HG03064 (cell line): ENCODE results near the gene SAE1.
"Not testable (repeated sequence)": the region's sequence is repeated elsewhere in the genome, so short reads cannot be mapped to it uniquely, and the experiment has no call there.

Experiments used
- ATAC-seq: cut with Tn5 transposase; IDR thresholded peaks from one replicate; pipeline ENCODE4 v1.9.1; 2021; ENCODE audit warnings: low read depth; ENCODE audit not compliant: unreplicated experiment

SAE1 gene

DNA sequence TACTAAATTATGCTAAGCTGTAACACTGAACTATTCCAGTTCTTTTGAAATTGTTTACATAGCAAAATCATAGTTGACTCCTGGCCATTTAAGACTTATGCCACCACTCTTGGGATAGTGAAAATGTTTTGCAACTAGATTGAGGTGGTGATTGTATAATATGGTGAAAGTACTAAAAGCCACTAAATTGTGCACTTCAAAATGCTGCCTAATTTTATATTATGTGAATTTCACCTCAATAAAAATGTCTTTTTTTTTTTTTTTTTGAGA lies 5.0 kb upstream of the SAE1 start:
- no peak for ATAC-seq

DNA sequence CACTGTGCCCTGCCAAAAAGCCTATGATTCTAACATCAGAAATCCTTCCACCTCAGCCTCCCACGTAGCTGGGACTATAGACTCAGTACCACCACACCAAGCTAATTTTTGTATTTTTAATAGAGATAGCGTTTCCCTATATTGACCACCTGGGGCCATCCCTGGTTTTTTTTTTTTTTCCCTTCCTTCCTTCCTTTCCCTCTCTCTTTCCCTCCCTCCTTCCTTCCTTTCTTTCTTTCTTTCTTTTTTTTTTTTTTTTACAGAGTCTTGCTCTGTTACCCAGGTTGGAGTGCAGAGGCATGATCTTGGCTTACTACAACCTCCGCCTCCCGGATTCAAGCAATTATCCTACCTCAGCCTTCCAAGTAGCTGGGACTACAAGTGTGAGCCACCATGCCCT lies 1.1 kb upstream of the SAE1 start:
- no peak for ATAC-seq

DNA sequence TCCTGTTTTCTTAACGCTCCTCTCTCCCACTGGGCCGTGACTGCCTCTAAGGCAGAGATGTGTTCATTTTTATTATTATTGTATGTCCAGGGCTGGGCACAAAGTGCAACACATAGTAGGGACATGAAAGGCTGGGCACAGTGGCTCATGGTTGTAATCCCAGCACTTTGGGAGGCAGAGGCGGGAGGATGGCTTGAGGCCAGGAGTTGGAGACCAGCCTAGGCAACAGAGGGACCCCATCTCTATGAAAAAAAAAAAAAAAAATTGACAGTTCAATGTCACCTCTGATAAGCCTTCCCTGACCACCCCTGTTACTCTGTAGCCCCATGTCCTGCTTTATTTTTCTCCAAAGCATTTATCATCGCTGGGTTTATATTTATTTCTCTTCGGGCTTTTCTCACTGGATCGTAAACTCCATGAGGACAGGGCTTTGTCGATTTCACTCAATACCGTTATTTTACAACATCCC lies 481 bp upstream of the SAE1 start:
- no peak for ATAC-seq

DNA sequence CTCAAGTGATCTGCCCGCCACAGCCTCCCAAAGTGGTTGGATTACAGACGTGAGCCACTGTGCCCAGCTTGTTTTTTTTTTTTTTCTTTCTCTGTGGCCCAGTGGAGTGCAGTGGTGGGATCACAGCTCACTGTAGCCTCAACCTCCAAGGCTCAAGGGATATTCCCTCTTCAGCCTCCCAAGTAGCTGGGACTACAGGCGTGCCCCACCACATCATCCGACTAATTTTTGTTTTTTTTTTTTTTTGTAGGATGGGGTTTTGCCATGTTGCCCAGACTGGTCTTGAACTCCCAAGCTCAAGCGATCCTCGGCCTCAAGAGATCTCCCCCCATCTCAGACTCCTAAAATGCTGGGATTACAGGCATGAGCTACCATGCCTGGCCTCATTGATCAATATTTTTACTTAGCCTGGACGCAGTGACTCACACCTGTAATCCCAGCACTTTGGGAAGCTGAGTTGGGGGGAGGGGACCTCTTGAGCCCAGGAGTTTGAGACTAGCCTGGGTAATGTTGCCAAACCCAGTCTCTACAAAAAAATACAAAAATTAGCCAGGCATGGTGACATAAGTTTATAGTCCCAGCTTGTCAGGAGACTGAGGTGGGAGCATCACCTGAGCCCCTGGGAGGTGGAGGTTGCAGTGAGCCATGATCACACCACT lies 1.7 kb downstream of the SAE1 start:
- ATAC-seq: no peak

DNA sequence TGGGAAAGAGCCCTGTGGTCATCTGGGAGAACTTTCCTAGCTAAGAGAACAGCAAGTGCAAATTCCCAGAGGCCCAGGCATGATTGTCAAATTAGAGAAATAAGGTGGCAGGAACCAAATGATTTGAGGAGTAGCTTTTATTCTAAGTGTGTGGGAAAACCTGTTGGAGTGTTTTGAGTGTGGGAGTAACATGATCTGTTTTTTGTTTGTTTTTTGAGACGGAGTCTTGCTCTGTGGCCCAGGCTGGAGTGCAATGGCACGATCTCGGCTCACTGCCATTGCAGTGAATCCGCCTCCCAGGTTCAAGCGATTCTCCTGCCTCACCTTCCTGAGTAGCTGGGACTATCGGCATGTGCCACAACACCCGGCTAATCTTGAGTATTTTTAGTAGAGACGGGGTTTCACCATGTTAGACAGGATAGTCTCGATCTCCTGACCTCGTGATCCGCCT lies 2.4 kb downstream of the SAE1 start:
- no peak for ATAC-seq

DNA sequence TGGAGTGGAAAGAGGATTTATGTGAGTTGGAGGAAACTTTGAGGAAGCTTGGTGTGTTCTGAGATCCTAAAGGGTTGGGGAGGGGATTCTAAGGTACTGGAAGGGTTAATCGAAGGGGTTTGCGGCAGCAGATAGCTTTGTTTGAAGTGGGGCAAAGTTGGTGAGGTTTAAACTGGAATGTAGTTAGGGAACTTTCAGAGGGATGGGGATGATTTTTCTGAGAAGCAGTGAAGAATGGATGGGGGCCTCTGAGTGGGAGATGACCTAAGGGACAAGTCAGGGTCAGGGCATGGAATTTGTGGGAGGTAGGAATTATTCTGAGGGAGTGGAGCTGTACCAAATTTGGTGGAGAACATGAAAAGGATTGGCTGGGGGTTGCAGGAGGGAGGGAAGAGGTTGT lies 3.9 kb downstream of the SAE1 start:
- ATAC-seq: no peak

DNA sequence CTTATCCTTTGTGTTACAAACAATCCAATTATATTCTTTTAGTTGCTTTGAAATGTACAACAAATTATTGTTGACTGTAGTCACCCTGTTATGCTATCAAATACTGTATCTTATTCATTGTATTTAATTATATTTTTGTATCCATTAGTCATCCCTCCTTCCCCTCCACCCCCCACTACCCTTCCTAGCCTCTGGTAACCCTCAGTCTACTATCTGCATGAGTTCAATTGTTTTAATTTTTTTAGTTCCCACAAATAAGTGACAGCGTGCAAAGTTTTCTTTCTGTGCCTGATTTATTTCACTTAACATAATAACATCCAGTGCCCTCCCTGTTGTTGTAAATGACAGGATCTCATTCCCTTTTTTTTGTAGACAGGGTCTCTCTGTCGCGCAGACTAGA lies 4.5 kb downstream of the SAE1 start:
- no peak for ATAC-seq

DNA sequence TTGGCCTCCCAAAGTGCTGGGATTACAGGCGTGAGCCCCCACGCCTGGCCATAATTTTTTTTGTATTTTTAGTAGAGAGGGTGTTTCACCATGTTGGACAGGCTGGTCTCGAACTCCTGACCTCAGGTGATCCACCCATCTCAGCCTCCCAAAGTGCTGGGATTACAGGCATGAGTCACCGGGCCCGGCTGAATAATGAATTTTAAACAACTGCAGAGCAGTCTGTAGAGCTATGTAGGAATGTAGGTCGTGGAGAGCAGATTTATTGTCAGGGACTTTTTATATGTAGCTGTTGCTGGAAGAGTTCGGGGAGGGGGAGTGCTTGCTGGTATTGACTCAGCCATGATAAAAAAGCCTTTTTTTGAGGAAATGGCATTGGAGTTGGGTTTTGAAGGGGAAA lies 10.6 kb downstream of the SAE1 start:
- ATAC-seq: not testable (repeated sequence)

DNA sequence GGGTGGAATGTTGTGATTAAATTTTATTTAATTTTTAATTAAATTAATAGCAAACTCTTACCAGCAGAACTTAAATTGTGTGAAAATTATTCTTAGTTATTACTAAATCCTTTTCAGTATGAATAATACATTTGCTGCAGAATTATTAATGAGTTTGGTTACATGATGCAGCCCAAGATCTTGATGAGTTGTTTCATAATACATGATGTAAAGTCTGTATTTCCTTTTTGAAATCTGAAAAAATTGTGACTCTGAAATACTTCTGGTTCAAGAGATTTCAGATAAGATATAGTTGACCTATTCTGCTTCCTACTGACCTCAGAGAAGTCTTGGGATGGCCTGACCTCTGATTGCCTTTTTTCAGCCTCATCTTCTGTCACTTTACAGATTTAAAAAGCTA lies 11.1 kb downstream of the SAE1 start:
- no peak for ATAC-seq

DNA sequence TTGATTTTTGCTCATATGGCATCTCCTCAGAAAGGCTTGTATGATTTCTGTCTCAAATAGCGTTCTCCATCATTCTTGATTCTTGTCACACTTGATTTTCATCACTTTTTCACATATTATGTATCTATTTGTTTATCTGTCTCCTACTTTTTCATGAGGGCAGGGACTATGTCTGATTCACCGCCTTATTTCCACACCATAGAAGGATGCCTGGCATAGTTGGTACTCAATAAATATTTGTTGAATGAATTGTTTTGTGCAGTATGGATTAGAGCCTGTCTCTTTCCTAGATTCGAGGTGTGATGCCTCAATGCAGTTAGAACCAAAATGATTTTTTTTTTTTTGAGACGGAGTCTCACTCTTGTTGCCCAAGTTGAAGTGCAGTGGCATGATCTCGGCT lies 12.1 kb downstream of the SAE1 start:
- ATAC-seq: no peak

DNA sequence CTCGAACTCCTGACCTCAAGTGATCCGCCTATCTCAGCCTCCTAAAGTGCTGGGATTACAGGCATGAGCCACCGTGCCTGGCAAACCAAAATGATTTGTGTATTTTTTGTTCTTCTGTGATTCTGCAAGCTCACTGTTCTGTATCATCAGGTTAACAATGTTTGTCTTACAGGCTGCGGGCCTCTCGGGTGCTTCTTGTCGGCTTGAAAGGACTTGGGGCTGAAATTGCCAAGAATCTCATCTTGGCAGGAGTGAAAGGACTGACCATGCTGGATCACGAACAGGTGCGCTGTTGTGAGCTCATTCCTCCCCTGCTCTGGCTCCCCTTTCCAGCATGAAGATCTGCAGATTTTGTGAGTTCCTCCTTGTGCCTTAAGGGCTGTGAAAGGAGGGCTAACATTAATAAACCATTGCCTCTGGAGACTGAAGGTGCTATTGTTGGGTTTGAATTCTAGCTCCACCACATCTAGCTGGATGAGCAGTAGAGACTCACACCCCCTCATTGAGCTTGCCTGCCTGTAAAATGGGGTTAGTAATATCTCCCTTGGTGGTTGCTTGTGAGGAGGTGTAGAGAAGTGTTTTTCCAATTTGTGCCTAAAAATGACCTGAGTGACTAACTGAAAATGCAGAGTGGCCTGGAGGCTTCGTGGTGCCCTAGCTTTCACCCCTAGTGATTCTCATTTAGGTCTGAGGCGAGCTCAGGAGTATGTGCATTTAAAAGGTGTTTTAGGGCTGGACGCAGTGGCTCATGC lies 12.9 kb downstream of the SAE1 start:
- no peak for ATAC-seq

DNA sequence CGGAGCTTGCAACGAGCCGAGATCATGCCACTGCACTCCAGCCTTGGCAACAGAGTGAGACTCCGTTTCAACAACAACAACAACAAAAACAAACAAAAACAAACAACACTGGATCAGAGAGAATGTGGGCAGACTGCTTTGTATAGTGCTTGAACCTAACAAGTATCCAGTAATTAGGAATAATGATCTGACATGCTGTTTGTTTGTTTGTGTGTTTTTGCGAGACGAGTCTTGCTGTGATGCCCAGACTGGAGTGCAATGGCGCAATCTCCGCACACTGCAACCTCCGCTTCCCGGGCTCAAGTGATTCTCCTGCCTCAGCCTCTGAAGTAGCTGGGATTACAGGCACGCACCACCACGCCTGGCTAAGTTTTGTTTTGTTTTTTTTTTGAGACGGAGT lies 14.0 kb downstream of the SAE1 start:
- ATAC-seq: no peak

DNA sequence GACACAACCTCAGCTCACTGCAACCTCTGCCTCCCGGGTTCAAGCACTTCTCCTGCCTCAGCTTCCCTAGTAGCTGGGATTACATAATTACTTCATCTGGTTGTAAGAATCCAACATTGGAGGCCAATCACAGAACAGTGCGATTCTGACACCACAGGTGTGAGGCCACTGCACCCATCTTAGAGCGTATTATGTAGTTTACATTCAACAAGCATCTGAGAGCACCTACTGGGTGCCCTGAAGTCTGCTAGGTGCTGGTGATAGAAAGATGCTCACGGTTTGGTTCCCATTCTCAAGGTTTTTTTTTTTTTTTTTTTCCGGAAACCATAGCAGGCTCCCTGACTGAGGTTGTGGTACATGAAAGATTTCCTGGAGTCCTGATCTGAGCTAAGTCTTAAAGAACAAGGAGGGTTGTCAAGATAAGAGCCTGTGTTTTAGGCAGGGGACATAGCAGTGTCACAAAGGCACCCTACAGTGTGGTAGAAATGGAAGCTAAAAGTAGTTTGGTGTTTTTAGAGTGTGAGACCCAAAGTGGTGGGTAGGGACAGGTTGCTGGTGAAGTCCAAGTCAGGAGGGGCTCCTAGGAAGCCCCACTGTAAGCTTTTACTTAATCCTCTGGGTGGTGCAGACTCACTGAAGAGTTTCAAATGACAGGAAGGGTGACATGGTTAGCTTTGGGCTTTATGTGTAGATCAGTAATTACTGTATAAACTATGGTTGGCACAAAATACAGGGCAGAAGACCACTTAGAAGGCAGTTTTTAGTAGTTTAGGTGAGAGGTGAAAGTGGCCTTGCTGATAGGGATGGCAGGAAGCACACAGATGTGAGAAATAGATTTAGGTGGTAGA lies 15.2 kb downstream of the SAE1 start:
- ATAC-seq: no peak

DNA sequence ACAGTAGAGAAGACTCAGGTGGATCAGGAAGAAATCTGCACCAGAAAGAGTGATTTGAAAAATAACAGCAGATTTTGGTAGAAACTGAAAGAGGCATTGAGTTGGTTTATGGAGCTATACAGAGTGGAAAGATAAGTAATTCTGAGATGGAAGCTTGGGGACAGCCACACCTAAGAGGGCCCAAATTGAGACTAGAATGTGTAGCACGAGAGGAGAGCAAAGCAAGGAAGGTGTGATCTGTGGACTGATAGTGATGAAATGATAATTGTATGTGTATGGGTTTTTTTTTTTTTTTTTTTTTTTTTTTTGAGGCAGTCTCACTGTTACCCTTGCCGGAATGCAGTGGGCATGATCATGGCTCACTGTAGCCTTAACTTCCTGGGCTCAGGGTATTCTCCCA lies 16.3 kb downstream of the SAE1 start:
- no peak for ATAC-seq

DNA sequence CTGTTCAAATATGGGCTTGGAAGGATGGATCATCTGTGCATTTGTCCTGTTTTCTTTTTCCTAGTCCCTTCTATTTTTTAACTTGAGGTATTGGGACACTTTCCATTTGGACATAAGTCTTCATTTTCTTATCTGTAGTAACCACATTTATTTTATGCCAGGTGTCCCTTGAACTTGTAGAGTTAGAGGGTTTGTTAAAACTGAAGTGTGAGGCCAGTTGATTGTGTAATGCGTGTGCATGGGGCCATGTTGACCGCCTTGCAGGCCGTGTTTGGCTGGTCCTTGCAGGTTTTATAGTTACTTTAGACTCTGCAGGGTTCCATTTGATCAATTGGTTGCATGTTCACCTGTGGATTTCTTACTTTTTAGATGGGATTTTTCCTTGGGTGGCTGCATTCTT lies 21.0 kb downstream of the SAE1 start:
- ATAC-seq: no peak

DNA sequence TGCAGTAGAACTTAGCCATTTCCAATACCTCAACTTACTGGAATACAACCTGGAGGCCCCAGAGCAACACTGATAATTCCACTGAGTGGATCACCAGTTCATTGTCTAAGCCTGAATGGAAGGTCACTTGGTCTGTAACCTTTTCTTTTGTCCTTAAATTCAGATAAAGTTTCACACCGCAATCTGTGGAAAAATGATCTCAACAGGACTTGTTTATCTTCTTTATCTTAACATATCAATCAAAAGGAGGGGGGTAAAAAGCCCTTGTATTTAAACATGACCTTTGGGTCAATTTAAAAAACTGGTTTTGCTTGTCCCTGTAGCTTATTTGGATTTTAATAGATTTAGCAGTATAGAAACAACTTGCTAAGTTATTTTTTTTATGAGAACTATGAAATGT lies 21.6 kb downstream of the SAE1 start:
- ATAC-seq: no peak

DNA sequence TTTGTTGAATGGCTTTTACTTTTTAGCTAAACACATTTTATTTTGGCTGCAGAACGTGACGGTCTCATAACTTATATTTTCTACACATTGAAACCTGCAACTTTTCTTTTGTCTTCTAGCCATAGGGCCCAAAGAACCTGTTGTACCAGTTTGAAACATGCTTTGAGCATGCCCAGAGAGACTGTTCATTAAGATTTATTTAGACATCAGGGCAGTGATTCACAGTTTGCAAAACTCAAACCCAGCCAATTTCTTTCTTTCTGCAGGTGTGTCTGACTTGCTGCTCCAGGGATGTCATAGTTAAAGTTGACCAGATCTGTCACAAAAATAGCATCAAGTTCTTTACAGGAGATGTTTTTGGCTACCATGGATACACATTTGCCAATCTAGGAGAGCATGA lies 22.0 kb downstream of the SAE1 start:
- ATAC-seq: no peak

DNA sequence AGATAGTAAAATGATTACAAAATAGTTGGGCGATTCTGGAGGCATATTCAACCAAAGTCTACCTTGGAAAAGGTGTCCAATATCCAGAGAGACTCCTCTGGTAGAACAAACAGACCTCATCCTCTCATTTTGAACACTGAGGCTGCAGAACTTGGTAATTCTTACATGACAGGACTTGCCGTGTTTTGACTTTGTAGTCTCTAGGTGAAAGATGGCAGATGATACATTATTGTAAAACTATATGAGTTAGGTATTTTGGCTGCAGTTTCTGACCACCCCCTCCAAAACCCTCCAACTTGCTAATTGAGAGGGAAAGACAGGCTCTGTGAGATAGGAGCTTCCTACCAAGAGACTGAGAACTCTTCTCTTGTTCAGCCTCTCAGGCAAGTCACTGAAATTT lies 22.6 kb downstream of the SAE1 start:
- no peak for ATAC-seq

DNA sequence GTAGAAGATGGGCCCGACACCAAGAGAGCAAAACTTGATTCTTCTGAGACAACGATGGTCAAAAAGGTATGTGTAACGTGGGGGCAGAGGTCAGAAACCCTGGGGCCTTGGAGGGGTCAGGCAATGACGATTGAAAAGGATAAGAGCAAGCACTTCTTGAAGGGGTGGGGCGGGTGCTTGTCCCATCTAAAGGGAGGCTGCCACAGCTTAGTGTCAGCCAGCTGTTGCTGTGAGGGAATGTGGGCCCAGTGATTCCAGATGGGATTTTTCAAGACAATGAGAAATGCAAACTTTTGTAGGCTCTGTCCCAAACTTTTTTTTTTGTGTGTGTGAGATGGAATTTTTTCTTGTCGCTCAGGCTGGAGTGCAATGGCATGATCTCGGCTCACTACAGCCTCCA lies 24.5 kb downstream of the SAE1 start:
- no peak for ATAC-seq

DNA sequence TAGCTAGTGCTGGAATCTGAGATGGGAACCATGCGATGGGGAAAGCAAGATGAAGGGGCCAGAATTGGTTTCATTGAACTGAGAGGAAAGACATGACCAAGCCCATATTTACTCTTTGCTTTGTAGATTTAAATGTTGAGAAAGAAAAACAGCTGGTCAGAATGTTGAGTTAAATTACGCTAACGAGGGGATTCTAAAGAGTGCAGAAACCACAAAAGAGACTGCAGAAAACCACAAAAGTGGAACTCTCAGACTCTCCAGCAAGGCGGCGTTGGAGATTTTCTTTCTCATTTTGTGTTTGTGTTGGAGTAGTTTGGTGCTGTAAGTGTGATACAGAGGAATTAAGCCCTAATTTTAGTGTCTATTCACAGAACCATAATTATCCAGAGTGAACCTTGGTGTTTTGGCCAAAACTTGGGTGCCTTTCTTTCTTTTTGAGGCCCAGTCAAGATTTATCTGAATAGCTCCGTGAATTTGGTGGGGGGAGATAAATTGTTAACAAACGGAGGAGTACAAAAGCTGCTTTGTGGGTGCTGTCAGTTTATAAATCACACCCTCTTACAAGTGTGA lies 26.3 kb downstream of the SAE1 start:
- ATAC-seq: no peak
